Measurements from ENCODE around the gene PBX1.
"Not testable (repeated sequence)": the region's sequence is repeated elsewhere in the genome, so short reads cannot be mapped to it uniquely, and the experiment has no call there.

The PBX1 gene

GRCh38 chr1:164643018-164643417, 84.0 kb downstream of the PBX1 start:
- DNase-seq (ENCODE audit: low read depth) = no peak

DNA sequence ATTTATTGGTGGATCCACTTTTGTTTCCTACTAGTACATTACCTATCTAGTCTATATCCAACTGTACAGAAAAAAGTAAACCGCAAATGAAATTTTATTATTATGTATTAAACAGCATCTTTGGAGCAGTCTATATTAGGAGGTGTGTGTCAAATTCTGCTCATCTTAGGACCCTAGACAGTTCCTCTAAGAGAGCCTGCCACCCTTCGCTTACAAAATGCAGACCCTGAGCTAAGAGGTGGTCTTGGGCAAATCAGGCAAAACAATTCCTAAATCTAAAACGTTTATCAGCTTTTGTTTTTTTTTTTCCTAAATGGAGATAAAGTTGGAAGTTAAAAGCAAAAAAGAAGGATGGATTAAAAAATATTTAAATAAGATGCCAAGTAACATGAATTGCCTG, 85.3 kb downstream of the PBX1 start:
- DNase-seq (ENCODE audit: low read depth) = no peak

- no peak for DNase-seq (ENCODE audit: low read depth)
Observed at GRCh38 chr1:164644774-164645644, 86.0 kb downstream of the PBX1 start.

DNA sequence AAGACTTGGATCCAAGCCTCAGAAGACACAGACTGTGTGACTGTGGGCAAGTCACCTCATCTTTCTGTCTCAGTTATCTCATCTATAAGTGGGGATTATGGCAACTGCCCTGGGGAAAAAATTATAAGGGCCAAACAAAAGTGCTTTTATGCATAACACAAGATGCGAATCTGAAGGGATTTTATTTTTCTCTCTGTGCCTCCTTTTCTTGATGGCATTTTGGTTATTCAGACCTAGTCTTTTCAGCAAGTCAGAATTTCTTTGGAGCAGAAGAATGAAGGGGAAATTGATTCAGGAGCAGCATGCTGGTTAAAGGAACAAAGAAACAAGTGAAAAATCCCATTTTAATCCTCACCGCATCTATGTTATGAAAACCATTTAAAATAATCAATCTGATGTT, 86.9 kb downstream of the PBX1 start:
- no peak for DNase-seq (ENCODE audit: low read depth)

DNA sequence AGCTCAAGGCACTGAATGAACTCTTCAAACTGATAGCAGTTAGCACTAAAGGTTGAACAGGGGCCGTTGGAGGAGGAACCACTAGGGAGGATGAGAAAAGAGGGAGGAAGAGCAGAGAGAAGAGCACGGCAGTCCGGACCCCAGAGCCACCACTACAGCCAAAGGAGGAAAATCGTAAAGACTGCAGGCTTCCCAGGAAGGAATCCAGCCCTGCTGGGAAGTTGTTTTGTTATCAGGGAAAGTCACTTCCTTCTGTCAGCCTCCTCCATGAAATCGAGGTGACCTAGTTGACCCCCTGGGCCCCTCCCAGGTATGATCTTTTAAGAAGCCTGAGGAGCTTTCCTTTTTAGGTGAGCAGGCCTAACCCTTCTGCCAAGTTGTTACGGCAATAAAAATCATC, 88.2 kb downstream of the PBX1 start:
- no peak for DNase-seq (ENCODE audit: low read depth)

GRCh38 chr1:164648636-164649035, 89.7 kb downstream of the PBX1 start:
- DNase-seq (ENCODE audit: low read depth) = no peak

GRCh38 chr1:164649146-164649545, 90.2 kb downstream of the PBX1 start:
- DNase-seq (ENCODE audit: low read depth) = no peak

DNA sequence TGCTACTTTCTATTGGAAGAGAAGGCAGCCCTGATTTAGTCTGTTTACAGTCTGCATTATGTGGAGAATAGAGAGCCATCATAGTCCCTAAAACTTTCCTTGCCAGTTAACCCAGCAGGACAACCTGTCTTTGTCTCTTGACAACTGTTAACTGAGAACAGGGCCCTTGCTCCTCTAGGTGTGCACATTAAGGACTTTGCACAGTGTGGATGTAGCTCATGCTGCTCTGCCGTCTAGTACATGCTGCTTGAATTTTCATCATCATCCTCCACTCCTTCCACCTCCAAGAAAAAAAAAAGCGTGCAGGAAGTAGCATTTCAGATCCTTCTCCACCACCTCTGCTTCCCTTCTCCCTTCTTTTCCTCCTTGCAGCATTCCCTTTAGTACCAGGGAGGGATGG, 91.5 kb downstream of the PBX1 start:
- DNase-seq (ENCODE audit: low read depth) = no peak

- no peak for DNase-seq (ENCODE audit: low read depth)
Observed at GRCh38 chr1:164651351-164651951, 92.5 kb downstream of the PBX1 start.

DNA sequence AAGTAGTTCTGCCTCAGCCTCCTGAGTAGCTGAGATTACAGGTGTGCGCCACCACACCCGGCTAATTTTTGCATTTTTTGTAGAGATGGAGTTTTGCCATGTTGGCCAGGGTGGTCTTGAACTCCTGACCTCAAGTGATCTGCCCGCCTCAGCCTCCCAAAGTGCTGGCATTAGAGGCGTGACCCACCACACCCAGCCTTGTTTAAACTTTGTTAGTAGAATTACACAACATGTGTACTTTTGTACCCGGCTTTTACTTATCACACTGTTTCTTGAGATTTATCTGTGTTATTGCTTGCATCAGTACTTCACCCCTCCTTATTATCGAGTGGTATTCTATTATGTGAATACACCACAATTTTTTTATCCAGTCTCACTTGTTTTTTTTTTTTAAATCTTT, 94.0 kb downstream of the PBX1 start:
- DNase-seq (ENCODE audit: low read depth) = not testable (repeated sequence)

- no peak for DNase-seq (ENCODE audit: low read depth)
Observed at GRCh38 chr1:164653705-164654104, 94.7 kb downstream of the PBX1 start.

DNA sequence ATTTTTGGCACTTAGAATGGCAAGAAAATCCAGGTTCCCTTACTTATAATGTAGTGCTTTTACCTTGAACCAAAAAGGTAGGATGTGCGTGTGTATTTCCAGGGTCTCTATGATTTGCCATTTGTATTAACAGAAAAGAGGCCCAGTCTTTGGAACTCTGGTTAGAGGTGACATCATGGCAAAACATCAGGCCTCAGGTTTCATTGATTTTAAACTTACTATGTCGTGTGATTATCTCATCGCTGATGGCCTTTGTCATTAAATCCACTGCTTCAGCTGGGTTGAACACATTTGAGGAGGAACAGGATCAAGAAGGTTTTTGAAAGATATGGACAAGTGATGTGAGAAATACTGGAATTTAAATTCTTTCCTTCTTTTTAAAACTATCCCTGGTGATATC, 95.2 kb downstream of the PBX1 start:
- DNase-seq (ENCODE audit: low read depth) = no peak

- no peak for DNase-seq (ENCODE audit: low read depth)
Observed at GRCh38 chr1:164658864-164659263, 99.9 kb downstream of the PBX1 start.

DNA sequence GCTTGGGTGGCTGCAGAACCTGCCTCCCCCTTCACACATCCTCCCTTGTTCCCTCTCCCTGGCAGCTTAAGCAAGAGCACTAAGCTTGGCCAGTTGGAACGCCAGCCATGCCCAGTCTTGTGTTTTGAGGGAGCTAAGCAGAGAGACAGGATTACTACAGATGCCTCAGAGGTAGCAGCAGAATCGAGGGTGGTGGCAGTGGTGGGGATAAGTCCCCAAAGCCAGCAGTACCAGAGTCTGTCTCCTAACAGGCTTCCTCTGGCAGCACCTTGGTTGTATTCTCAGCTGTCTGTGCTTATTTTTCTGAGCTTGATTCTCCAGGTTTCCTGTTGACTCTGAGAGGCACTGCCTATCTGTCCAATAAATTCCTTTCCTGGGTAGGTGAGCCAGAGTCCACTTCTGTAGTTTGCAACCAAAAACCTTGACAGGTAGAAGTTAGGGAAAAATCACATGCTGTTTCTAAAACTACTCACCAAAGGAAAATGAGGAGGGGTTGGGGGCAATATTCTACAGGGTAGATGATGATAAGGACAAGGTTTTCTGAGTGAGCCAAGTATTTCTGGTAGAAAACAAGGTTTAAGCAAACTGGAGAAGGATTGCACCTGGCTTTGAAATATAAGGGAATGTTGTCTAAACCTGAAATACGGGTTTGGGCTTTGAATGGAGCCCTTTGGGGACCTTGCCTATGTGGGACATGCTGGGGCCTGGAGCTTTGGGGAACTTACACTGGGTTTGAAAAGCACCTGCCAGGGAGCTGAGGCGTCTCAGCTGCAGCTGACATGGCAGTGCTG, 100.8 kb downstream of the PBX1 start:
- DNase-seq (ENCODE audit: low read depth) = no peak

- DNase-seq (ENCODE audit: low read depth) = no peak
Observed at GRCh38 chr1:164660412-164660772, 101.4 kb downstream of the PBX1 start.

GRCh38 chr1:164660775-164661174, 101.8 kb downstream of the PBX1 start:
- DNase-seq (ENCODE audit: low read depth) = no peak

GRCh38 chr1:164662462-164662861, 103.5 kb downstream of the PBX1 start:
- DNase-seq (ENCODE audit: low read depth) = no peak

DNA sequence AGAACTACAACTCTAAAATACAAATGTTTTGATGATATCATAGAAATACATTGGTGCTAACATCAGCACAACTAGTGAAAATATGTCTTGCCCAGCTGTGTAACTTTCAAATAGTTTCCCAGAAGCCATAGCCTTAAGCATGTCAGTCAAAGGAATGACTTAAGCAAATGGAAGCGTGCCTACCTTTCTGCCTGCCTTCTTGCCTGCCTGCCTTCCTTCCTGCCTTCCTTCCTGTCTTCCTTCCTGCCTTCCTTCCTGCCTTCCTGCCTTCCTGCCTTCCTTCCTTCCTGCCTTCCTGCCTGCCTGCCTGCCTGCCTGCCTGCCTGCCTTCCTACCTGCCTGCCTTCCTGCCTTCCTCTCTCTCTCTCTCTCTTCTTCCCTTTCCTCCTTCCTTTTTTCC, 104.0 kb downstream of the PBX1 start:
- DNase-seq (ENCODE audit: low read depth) = no peak

- DNase-seq (ENCODE audit: low read depth) = no peak
Observed at GRCh38 chr1:164664127-164664526, 105.1 kb downstream of the PBX1 start.

DNA sequence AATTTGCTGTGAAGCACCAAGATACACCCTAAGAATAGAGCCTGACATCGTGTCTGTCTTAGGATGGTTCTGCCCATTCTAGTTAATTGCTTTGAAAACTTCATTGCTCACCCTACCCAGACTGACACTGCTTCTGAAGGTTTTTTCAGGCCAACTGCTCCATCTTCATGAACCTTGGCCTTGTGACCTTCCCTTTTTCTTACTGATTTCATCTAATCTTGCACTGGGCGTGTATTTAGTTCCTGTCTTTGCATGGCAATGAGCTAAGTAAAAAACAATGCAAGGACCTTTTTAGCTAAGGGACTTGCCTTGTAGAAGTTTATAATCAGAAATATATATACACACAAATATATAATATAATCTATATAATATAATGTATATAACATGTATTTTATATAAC, 108.0 kb downstream of the PBX1 start:
- DNase-seq (ENCODE audit: low read depth) = no peak

DNA sequence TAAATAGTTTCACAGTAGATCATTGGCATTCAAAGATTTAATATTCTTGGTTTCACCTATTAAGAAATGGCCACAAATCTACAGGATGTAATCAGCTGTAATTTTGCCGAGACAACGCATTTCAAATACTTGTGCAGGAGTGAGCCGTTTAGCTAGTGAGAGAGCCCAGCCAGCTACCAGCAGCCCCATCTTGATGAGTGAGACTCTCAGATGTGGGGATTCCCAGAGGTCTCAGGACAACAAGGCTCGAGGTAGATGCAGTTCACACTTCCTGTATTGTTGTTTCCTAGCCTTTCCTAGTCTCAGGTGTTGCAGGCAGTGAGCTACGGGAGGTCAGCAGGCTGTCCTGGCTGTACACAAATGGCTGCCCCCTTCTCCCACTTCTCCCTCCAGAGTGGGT, 108.6 kb downstream of the PBX1 start:
- no peak for DNase-seq (ENCODE audit: low read depth)

GRCh38 chr1:164668491-164669400, 109.8 kb downstream of the PBX1 start:
- no peak for DNase-seq (ENCODE audit: low read depth)
